EH (cell line): ENCODE measurements around the gene CDC37L1.
A peak's percentile ranks its signal among the peaks of the same experiment; 100 is the strongest.

ENCODE experiments used
- DNase-seq: peaks from one replicate; pipeline ENCODE4 v3.0.0-alpha.2; 2015; ENCODE audit warnings: low read depth

CDC37L1 gene

DNA sequence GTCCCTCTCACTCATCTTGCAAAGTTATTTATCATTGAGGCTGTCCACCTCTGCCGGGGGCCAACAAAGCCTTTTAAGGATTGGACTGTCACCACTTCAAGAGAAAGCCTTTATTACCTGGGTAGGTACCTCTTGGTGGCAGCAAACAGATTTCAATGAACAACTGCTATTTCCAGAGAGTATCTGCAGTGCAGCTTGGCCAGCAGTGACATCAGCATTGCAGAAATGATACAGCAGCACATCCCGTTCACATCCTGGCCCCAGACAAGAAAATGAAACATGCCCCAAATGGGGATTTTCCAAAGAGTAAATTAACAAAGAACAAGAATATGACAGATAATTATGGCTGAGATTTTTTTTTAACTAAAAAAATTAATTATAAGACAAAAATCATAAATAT is 10.8 kb upstream of the CDC37L1 start:
- DNase-seq, result no peak

DNA sequence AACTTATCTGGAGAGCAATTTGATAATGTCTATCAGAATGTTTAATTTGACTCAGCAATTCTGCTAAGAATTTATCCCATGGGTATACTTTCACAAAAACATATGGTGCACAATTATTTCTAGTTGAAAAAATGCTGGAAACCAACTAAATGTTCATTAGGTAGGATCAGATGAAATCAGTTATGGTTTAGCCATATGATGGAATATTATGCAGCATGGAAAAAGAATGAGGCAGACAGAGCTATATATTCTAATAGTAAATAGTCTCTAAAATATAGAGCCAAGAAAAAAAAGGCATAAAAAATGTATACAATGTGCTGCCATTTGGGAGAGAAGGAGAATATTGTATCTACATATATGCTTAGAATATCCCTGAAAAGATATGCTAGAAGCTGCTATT is 9.5 kb upstream of the CDC37L1 start:
- no peak for DNase-seq

DNA sequence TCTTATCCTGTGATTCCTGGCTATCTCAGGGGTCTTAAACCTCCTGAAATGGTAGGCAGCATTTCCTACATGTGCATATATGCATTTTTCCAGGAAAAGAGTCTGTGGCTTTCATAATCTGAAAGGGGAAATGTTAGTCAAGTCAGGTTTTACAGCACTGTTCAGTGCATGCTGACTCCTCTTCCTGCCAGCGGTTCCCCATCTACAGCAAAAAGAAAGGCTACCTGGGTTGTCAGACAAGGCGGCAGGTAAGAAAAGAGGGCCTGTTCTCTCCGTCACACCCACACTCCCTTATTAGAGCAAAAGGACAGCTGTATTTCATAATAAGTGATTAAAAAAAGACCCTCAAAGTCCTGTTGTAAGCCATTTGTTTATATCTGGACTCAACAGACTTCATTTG is 8.8 kb upstream of the CDC37L1 start:
- DNase-seq, result no peak

DNA sequence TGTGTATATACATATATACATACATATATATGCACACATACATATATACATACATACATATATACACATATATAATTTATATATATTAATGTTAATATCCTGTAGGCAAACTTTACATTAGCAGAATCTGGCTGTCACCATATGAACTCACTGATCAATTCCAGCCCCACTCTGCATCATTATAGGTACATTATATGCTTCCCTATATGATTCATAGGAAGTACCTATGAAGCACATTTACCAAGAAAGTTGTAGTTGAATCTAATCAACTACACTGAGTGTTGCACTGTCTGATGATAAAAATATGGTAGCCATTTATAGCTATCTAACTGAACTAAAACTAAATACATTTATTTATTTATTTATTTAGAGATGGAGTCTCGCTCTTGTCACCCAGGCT is 7.6 kb upstream of the CDC37L1 start:
- no peak for DNase-seq

DNA sequence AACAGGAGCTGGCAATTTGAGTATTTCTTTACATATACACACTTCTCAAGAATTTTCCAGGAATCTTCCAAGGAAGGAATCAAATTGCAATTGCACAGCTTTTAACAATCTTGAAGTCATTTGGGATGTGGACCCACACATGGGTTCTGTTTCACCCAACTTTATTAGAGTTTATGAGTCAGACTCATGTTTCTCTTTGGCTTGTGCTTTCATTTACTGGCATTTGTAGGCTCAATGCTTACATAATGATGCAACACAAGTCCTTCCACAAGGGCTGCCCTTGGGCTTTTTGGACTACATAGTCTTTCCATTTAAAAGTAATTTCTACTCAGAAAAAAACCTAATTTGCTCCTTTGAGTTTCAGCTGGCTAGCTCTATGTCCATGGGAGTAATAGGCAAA is 4.6 kb upstream of the CDC37L1 start:
- DNase-seq, result peak; percentile 98

DNA sequence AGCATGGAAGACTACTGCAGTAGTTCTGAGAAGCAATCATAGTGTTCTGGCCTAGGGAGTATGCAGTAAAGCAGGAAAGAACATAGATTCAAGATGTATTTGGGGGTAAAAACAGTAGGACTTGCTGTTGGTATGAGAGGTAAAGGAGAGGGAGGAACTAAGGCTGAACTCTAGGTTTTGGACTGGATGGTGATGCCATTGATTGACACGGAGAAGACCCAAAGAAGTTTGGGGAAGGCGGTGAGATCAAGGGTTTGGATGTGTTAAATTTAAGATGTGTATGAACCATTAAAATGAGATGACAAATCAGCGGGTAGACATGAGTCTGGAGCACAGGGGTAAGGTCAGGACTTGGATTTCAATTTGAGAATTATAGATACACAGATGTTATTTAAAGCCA is 2.0 kb upstream of the CDC37L1 start:
- no peak for DNase-seq

DNA sequence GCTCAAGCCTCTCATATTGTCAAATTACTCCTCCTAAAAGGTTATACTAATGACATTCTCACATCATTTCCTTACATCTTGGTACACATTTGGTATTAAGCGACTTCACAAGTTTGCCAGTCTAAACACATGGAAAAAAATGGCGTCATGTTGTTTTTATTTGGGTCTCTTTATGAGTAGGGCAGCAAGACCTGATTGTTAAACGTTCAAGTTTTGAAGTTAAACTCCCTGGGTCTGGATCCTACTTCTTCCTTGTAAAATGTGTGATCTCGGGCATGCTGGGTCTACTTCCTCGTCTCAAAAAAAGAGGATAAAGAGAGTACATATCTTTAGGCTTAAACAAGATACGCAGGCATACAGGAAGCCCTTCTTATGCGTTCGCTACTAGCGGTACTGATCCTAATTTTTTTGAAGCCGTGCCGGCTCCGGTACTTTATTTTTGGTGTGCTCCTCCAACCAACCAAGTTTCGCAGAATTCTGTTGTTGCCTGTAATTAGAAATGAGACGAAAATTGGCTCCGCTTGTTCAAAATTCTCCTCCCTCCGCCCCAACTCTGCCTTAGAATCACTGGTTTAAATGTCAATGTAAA is 596 bp upstream of the CDC37L1 start:
- DNase-seq, result peak; percentile 45

DNA sequence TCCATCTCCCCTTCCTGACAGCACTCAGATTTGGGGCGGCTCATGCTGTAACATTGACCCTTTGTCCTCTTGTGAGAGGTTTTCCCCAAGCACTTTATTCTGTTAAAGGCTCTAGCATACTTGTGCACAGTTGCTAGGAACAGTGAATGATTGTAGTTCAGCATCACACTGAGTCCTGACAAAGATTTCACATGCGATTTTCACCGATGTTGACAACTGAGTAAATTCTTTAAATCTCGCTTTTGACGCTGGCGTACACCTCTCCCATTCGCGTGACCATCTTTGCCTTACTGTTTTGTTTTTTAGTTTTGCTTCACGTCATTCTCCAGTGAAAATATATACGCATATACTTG is 780 bp downstream of the CDC37L1 start:
- DNase-seq, result peak; percentile 22

DNA sequence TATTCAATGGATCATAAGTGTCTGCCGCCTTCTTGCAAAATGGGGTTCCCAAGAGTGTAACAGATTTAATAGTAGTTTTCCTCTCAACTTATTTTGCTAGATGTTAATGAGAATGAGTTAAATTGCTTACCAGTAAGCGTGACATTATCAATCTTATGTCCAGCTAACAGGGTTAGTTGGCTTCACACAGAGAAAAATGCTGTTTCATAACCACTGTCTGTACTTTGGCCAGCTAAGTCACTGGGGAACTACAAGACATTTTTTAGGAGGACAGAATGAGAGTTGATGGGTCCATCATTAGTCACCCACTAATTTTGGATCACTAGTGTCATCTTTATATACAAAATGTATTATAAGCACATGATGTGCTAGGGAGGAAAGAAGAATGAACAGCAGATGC is 1.4 kb downstream of the CDC37L1 start:
- peak; percentile 79 for DNase-seq

DNA sequence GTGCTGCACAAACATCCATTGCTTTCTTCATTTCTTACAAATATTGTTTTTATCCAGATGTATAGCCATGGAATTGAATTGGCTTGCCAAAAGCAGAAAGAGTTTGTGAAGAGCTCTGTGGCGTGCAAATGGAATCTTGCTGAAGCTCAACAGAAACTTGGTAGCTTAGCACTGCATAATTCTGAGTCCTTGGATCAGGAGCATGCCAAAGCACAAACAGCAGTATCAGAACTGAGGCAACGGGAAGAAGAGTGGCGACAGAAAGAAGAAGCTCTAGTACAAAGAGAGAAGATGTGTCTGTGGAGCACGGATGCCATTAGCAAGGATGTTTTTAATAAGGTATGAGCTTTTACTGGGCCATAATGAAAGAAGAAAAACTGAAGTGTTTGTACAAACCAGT is 5.5 kb downstream of the CDC37L1 start:
- DNase-seq, result no peak

DNA sequence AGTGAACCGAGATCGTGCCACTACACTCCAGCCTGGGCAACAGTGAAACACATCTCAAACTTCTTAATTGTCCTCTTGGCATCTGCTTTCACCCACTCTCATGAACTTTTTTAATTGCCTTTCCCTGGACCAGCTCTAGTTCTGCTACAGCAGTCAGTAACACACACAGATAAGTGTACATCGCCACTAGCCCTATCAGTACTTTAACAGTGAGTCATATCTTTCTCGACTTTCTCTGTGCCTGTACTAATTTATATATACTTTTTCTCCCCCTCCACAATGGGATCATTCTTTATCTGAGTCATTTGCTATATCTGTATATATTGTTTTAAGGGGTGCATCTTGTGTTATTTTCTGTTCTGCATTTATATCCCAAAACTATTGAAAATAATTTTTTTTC is 6.7 kb downstream of the CDC37L1 start:
- DNase-seq, result peak; percentile 29

DNA sequence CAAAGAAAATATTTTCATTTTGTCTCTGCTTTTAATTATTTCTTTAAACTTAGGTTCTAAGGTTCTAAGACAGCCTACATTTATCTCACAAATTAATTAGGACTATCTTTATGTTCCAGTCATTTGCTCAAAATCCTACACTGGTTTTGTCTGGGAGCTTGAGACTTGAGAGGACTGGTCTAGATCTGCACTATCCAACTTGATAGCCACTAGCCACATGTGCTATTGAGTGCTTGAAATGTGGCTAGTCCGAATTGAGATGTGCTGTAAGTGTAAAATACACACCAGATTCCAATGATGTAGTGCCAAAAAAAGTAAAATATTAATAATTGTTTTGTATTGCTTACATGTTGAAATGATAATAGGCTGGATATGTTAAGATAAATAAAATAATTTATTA is 7.2 kb downstream of the CDC37L1 start:
- no peak for DNase-seq

DNA sequence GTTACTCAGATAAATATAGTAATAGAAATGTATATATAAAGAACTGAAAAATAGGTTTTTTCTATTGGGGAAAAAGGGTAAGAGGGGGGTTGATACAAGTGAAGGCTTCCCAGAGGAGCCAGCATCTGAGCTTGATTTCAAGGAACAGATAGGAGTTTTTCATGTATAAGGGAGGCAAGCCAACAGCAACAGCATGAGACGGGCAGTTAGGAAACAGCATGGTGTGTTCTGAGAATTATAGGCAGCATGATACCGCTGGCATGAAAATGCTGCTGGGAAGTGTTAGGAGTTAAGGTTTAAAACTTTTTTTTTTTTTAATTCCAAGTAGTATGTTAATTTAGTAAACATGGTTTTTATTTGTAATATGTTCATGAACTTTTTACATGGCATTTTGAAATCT is 9.7 kb downstream of the CDC37L1 start:
- no peak for DNase-seq

DNA sequence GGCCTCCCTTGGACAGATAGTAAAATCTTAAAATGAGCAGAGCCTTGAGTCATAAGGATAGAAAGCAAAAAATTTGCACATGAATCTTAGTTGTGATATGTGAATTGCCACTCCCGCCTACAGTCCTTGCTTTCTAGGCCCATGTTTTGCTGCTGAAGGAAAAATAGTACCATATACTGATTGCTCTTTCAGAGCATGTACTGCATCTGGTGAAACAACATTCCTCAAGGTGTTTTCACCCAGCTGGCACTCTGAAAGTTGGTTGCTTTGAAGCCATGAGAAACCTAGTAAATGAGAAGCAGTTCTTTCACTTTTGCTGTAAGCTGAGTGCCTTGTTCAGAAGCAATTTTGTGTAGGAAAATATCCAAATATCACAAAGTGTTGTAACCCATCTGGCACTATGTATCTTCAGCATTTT is 10.3 kb downstream of the CDC37L1 start:
- DNase-seq, result no peak

DNA sequence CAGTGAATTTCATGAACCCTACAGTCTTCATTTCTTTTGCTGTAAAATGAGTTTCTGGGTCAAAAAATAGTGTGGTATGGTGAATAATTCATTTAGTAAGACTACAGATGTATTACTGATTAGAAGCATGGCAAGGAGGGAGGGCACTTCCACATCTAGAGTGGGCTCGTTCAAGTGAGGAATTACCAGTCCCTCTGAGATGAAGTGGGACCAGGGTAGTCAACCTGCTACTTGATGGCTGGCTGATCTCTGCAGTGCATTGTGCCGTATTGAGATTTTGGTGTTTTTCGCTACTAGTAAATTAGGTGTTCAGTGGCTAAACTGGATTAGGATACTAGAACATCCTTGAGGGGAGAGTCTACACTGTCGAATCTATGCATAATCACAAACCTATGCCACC is 10.8 kb downstream of the CDC37L1 start:
- DNase-seq, result no peak

DNA sequence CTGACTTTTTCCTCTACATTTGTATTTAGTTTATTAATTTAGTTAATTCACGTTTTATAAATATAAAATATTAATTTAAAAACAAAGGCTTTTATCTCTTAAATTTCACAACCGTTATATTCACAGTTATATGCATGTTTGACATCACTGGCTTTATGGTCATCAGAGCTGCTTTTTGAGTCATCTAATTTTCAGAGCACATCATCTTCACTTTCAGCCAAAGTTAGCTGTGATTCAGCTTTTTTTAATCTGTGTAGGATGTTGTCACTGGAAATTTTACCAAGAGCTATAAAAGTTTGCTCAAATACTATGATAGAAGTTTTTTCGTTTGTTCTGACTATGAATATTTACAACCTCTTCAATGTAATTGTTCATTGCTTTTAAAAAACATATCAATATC is 12.4 kb downstream of the CDC37L1 start:
- DNase-seq, result peak; percentile 67

DNA sequence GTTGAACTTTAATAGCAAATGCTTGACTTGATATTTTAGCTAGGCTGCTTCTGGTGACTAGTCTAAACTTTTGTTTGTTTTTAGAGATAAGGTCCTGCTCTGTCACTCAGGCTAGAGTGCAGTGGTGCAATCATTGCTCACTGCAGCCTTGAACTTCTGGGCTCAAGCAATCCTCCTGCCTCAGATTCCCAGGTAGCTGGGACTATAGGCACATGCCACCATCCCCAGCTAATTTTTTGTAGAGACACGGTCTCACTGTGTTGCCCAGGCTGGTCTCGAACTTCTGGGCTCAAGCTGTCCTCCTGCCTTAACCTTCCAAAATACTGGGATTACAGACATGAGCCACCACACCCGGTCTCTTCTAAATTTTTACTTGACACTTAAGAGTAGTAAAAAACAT is 20.7 kb downstream of the CDC37L1 start:
- no peak for DNase-seq

DNA sequence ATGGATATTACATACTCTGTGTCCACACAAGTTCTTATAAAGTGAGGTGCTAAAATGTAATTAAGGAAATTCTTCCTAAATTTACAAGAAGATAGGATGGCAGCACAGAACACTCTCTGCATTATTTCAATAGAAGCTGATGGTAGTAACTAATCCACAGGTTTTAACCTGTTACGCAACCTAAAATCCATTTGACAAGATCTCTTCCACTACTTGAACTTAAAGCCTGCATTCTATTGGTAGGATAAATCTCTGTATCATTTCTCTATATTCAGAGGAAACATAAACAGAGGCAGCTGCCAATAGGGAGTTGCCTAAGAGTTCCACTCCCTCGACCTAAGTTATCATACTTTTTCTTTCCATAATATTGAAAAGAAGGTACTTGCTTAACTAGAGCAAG is 21.6 kb downstream of the CDC37L1 start:
- no peak for DNase-seq

DNA sequence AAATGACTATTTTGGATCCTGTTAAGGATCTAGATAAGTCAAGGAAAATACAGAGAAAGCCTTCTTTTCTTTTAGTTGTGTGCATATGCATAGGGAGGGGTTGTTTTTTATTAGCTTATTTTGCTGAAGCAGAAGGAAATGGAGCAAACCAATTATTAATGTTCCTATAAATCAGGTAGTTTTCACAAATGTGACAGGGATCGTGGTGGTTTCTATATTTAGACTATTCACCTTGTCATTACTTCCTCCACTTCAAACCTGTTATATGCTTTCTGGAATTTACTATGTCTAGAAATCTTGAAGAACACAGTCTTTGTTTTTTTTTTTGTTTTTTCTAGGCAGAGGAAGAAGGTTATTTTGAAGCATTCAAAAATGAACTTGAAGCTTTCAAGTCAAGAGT is 22.2 kb downstream of the CDC37L1 start:
- DNase-seq, result no peak

DNA sequence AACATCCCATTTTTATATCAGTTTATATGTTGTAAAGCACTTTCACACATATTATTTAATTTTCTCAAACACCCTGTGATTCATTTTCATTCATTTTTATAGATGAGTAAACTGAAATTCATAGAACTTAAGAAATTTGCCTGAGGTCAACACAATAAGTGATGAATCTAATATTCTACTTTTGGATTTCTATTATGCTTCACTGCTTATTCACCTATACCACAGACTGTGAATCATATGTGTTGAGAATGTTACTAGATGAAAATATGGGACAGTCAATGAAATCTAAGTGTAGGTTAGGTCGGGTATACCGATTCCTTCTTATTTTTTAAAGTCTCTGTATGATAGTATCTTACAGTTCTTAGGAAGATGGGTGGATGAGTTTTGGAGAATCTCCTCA is 24.8 kb downstream of the CDC37L1 start:
- no peak for DNase-seq

DNA sequence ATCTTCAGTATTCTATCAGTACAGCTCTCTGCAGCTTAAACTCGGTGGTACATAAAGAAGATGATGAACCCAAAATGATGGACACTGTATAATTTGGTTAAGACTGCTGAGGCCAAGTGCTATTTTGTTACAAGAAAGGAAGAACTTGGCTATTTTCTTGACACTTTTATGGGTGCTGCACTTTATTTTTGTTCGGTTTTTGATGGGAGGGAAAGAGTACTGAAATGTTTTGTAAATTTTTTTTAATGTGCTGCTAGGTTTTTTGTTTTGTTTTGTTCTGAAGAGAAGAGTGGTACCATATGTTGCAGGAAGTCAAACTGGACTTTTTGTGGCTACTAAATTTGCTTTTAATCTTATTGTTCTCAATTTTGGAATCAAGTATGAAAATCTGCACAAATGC is 26.7 kb downstream of the CDC37L1 start:
- no peak for DNase-seq

DNA sequence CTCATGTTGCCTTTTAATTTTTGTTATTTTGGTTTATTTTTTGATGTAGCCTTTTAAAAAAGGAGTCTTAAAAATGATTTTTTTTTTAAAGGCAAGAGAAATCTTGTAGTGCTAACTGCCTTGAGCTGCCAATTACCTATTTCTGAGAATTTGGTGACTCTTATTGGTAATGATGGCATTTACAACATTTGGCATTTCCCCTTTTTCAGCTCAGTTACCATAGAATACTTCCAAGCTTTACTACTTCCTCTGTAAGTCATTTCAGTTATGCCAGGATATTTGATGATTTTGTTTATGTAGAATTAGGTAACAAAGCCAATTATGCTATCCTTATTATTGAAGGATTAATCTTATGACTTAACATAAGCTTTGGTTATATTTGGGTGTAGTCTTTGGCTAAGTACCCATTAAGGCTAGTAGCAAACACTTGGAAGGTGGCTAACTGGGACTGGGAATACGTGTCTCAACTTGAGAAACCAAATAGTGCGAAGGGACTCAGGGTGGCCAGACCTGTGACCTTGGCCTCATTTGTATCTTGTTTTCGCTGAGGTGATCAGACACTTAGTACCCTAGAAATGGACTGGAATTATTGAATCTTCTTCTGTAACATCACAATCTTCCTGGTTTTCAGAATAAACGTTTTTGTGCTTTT is 27.7 kb downstream of the CDC37L1 start:
- DNase-seq, result no peak

DNA sequence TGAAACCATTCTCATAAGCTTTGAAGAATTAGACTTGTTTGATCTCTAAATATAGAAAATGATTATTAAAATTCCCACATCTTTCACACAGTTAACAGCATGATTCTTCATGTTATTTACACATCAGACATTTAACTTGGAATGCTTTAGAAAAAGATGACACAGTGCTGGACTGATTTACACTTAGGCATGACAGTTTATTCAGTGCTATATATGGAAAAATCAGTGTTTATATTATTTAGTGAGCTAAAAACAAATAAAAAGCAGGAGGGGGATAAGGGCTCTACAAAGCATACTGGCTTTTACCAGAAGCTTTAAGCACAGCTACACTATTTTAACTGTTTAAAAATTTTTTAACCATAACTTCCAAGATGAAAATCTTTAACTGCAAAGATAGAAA is 30.0 kb downstream of the CDC37L1 start:
- no peak for DNase-seq

DNA sequence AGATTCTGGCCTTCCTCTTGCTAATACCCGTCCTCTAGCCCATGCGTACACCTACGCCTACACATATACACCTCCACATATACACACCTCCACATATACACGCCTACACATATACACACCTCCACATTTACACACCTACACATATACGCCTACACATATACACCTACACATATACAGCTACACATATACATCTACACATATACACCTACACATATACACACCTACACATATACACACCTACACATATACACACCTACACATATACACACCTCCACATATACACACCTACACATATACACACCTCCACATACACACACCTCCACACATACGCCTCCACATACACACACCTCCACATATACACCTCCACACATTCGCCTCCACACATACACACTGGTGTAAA is 34.5 kb downstream of the CDC37L1 start:
- no peak for DNase-seq
